ENCODE data around the gene ZNF747. TPM values are rescaled to one million over a fixed set of nuclear protein-coding genes. Genes with fewer than 3 reads are reported as not detected.
"Not testable (repeated sequence)": the region's sequence is repeated elsewhere in the genome, so short reads cannot be mapped to it uniquely, and the experiment has no call there.

Gene ZNF747
- total RNA-seq, 1 donor from 2014 or later: 5.2 TPM

GRCh38 chr16:30539000-30539964 is 4.6 kb upstream of the ZNF747 start:
- Histone ChIP-seq H3K27me3 (ENCODE audit: insufficient read depth, low read length) (no peaks in the 10 kb centered on the region), H2AFZ (ENCODE audit: low read depth, low read length) (no peak overlapping the region), H3K4me2 (ENCODE audit: low read length) (no peak overlapping the region), H3K9me3 (ENCODE audit: insufficient read depth, low read depth, low read length) (no peaks in the 10 kb centered on the region), H3K27ac (ENCODE audit: low read depth, low read length) (no peak overlapping the region), H3K9ac (ENCODE audit: low read length) (no peak overlapping the region), H4K20me1 (ENCODE audit: insufficient read depth, low read length) (no peaks in the 10 kb centered on the region), H3K4me3 (ENCODE audit: insufficient read depth, low read depth, low read length) (no peak overlapping the region), H3K4me1 (ENCODE audit: insufficient read depth, low read length) (peaks cover 26% of the 10 kb centered on the region), H3K36me3 (ENCODE audit: insufficient read depth, low read length) (no peaks in the 10 kb centered on the region), H3K79me2 (ENCODE audit: insufficient read depth, low read length) (peaks cover 7% of the 10 kb centered on the region)
- Mint-ChIP-seq H3K36me3 (ENCODE audit: low read depth, unreplicated experiment) (peaks cover 6% of the 10 kb centered on the region), H3K9me3 (ENCODE audit: unreplicated experiment) (no peaks in the 10 kb centered on the region), H3K27ac (ENCODE audit: unreplicated experiment) (no peak overlapping the region), H3K27me3 (ENCODE audit: low read depth, unreplicated experiment) (no peaks in the 10 kb centered on the region), H3K4me1 (ENCODE audit: low read depth, unreplicated experiment) (peaks cover 7% of the 10 kb centered on the region), H3K4me3 (ENCODE audit: unreplicated experiment) (no peak overlapping the region)
- no peak for DNase-seq (ENCODE audit: low read depth)
- FAIRE-seq: no peak
- TF ChIP-seq EZH2 (IDR thresholded peaks at IDR 0.05; ENCODE audit: insufficient read depth, low read length) (no peak), CTCF (IDR thresholded peaks at IDR 0.05; ENCODE audit: insufficient read depth, low read depth, low read length) (no peak)

- not testable (repeated sequence) for H3K4me3 ChIP-seq (ENCODE audit: insufficient read depth, low read depth, low read length); H3K27ac ChIP-seq (ENCODE audit: low read depth, low read length); H3K27me3 Mint-ChIP-seq (ENCODE audit: low read depth, unreplicated experiment); H3K4me1 Mint-ChIP-seq (ENCODE audit: low read depth, unreplicated experiment); H3K4me2 ChIP-seq (ENCODE audit: low read length); H3K9me3 ChIP-seq (ENCODE audit: insufficient read depth, low read depth, low read length); H3K9me3 Mint-ChIP-seq (ENCODE audit: unreplicated experiment); FAIRE-seq; H3K27me3 ChIP-seq (ENCODE audit: insufficient read depth, low read length); H3K36me3 ChIP-seq (ENCODE audit: insufficient read depth, low read length); H3K36me3 Mint-ChIP-seq (ENCODE audit: low read depth, unreplicated experiment); DNase-seq (ENCODE audit: low read depth); H2AFZ ChIP-seq (ENCODE audit: low read depth, low read length); H3K9ac ChIP-seq (ENCODE audit: low read length); H4K20me1 ChIP-seq (ENCODE audit: insufficient read depth, low read length)
- peak overlapping the region; percentile 94 for H3K4me3 Mint-ChIP-seq (ENCODE audit: unreplicated experiment)
- H3K27ac Mint-ChIP-seq (ENCODE audit: unreplicated experiment): peak overlapping the region; percentile 18
- Histone ChIP-seq H3K79me2 (ENCODE audit: insufficient read depth, low read length) (peaks cover 22% of the 10 kb centered on the region), H3K4me1 (ENCODE audit: insufficient read depth, low read length) (peaks cover 25% of the 10 kb centered on the region)
These were observed 1.9 kb upstream of the ZNF747 start for GRCh38 chr16:30536391-30537024.

- Mint-ChIP-seq H3K36me3 (ENCODE audit: low read depth, unreplicated experiment) (peaks cover 6% of the 10 kb centered on the region), H3K9me3 (ENCODE audit: unreplicated experiment) (no peaks in the 10 kb centered on the region), H3K4me3 (ENCODE audit: unreplicated experiment) (peak overlapping the region; percentile 94), H3K27ac (ENCODE audit: unreplicated experiment) (peak overlapping the region; percentile 81), H3K27me3 (ENCODE audit: low read depth, unreplicated experiment) (no peaks in the 10 kb centered on the region), H3K4me1 (ENCODE audit: low read depth, unreplicated experiment) (peaks cover 7% of the 10 kb centered on the region)
- no peaks in the 10 kb centered on the region for H4K20me1 ChIP-seq (ENCODE audit: insufficient read depth, low read length)
- peak overlapping the region; percentile 85 for H3K9ac ChIP-seq (ENCODE audit: low read length)
- no peaks in the 10 kb centered on the region for H3K9me3 ChIP-seq (ENCODE audit: insufficient read depth, low read depth, low read length)
- no peak overlapping the region for H3K27ac ChIP-seq (ENCODE audit: low read depth, low read length)
- DNase-seq (ENCODE audit: low read depth) (peak; percentile 40), FAIRE-seq (no peak)
- H3K27me3 ChIP-seq (ENCODE audit: insufficient read depth, low read length): no peaks in the 10 kb centered on the region
- TF ChIP-seq CTCF (IDR thresholded peaks at IDR 0.05; ENCODE audit: insufficient read depth, low read depth, low read length) (no peak), EZH2 (IDR thresholded peaks at IDR 0.05; ENCODE audit: insufficient read depth, low read length) (no peak)
- peak overlapping the region; percentile 92 for H3K4me2 ChIP-seq (ENCODE audit: low read length)
- peaks cover 21% of the 10 kb centered on the region for H3K4me1 ChIP-seq (ENCODE audit: insufficient read depth, low read length)
- H3K36me3 ChIP-seq (ENCODE audit: insufficient read depth, low read length): no peaks in the 10 kb centered on the region
- peak overlapping the region; percentile 68 for H3K4me3 ChIP-seq (ENCODE audit: insufficient read depth, low read depth, low read length)
- peaks cover 22% of the 10 kb centered on the region for H3K79me2 ChIP-seq (ENCODE audit: insufficient read depth, low read length)
- peak overlapping the region; percentile 95 for H2AFZ ChIP-seq (ENCODE audit: low read depth, low read length)
These were observed 1.1 kb upstream of the ZNF747 start for GRCh38 chr16:30535777-30536190.

All from astrocyte (in vitro differentiated cells and primary cell).